ENCODE data around the gene ATG4D. TPM values are rescaled to one million over a fixed set of nuclear protein-coding genes. Genes with fewer than 3 reads are reported as not detected.

ATG4D gene
- total RNA-seq, 1 experiment from 2014 or later = 59.4 TPM

GRCh38 chr19:10510301-10510802, 33.4 kb upstream of the ATG4D start (continued):
- no peak for TF ChIP-seq E2F4 (CRISPR knock-in tag; IDR thresholded peaks at IDR 0.05; ENCODE audit: borderline replicate concordance, low read depth)

GRCh38 chr19:10513223-10513622, 30.5 kb upstream of the ATG4D start:
- DNase-seq (ENCODE audit: low spot score) (no peak), ATAC-seq (no peak)
- ChIA-PET CTCF (interaction anchor here (0.7 to 1.7 kb wide), 3 partner anchors 21 to 30 kb away, joined by 3 to 4 read pairs (median 3); no protein-coding TSS in a partner anchor), POLR2A (no interaction called here)
- no peaks in the 10 kb centered on the region for H3K9me3 Mint-ChIP-seq
- peak overlapping the region; percentile 17 for H3K4me3 Mint-ChIP-seq
- H3K27me3 Mint-ChIP-seq (ENCODE audit: low read depth) = peaks cover 58% of the 10 kb centered on the region
- peaks cover 19% of the 10 kb centered on the region for H3K4me1 Mint-ChIP-seq
- TF ChIP-seq KAT7 (CRISPR knock-in tag; IDR thresholded peaks at IDR 0.05; ENCODE audit: borderline replicate concordance) (no peak), JAZF1 (CRISPR knock-in tag; IDR thresholded peaks at IDR 0.05) (no peak), CTCF (IDR thresholded peaks at IDR 0.05) (no peak), TEAD4 (CRISPR knock-in tag; IDR thresholded peaks at IDR 0.05) (no peak), USF2 (CRISPR knock-in tag; IDR thresholded peaks at IDR 0.05) (no peak)
- no peak overlapping the region for H3K27ac Mint-ChIP-seq
- H3K36me3 Mint-ChIP-seq = peaks cover 8% of the 10 kb centered on the region; the same call in 1 of the 2 replicates

GRCh38 chr19:10514211-10515145, 29.2 kb upstream of the ATG4D start:
- Mint-ChIP-seq H3K4me3 (peak overlapping the region; percentile 73), H3K9me3 (no peaks in the 10 kb centered on the region), H3K4me1 (peaks cover 31% of the 10 kb centered on the region), H3K27me3 (ENCODE audit: low read depth) (peaks cover 71% of the 10 kb centered on the region), H3K27ac (no peak overlapping the region), H3K36me3 (peaks cover 8% of the 10 kb centered on the region; the same call in 1 of the 2 replicates)
- DNase-seq (ENCODE audit: low spot score) (peak; percentile 79), ATAC-seq (peak; percentile 58)
- CTCF ChIA-PET = interaction anchor here (1.0 to 3.3 kb wide), 5 partner anchors 9 to 350 kb away, joined by 3 to 19 read pairs (median 4); partner anchors contain the start of genes CDKN2D and QTRT1
- POLR2A ChIA-PET = interaction anchor here (0.5 kb wide), 1 partner anchor 358 kb away, joined by 3 read pairs; no protein-coding TSS in a partner anchor
- TF ChIP-seq ZNF219 (CRISPR knock-in tag; IDR thresholded peaks at IDR 0.05; ENCODE audit: borderline replicate concordance) (no peak), FOXP4 (CRISPR knock-in tag; IDR thresholded peaks at IDR 0.05) (0 out of 2 replicates have a peak, but pooled peaks have one; percentile 27), PRRX2 (CRISPR knock-in tag; IDR thresholded peaks at IDR 0.05) (no peak), ZNF121 (CRISPR knock-in tag; IDR thresholded peaks at IDR 0.05) (peak; percentile 66; the same call in 1 of the 2 replicates), ATF1 (CRISPR knock-in tag; IDR thresholded peaks at IDR 0.05) (no peak), ZNF232 (CRISPR knock-in tag; IDR thresholded peaks at IDR 0.05) (0 out of 2 replicates have a peak, but pooled peaks have one; percentile 21), NFE2L1 (CRISPR knock-in tag; IDR thresholded peaks at IDR 0.05) (peak; percentile 63; the same call in 1 of the 2 replicates), E2F4 (CRISPR knock-in tag; IDR thresholded peaks at IDR 0.05; ENCODE audit: borderline replicate concordance, low read depth) (0 out of 2 replicates have a peak, but pooled peaks have one; percentile 79), IRF2 (CRISPR knock-in tag; IDR thresholded peaks at IDR 0.05; ENCODE audit: borderline replicate concordance, low read depth) (no peak), ESRRA (CRISPR knock-in tag; IDR thresholded peaks at IDR 0.05; ENCODE audit: borderline replicate concordance) (peak; percentile 74), TP53 (CRISPR knock-in tag; IDR thresholded peaks at IDR 0.05) (peak; percentile 77; the same call in 1 of the 2 replicates), ZNF532 (CRISPR knock-in tag; IDR thresholded peaks at IDR 0.05; ENCODE audit: borderline replicate concordance) (no peak), CBFB (CRISPR knock-in tag; IDR thresholded peaks at IDR 0.05; ENCODE audit: low read depth) (no peak), MXD4 (CRISPR knock-in tag; IDR thresholded peaks at IDR 0.05; ENCODE audit: borderline replicate concordance) (no peak)
